Breast epithelium (tissue), 3 donors: ENCODE measurements around the gene NANOGP8.

Source experiments
- POLR2A ChIP-seq: fragments of 450-650 bp; IDR thresholded peaks from one replicate; pipeline ENCODE4 v1.6.1; 2016; ENCODE audit warnings: antibody characterized with exemption, mild to moderate bottlenecking, moderate library complexity
- POLR2AphosphoS5 ChIP-seq, 3 donors: sonication (generic); formaldehyde crosslinking; IDR thresholded peaks; one replicate each; pipeline ENCODE4 v1.6.1; 2017; ENCODE audit warnings: antibody characterized with exemption in 3 of 3
- TF ChIP-seq, protein P1 (sequence below), 3 donors: fragments of 450-650 bp; IDR thresholded peaks; one replicate each; pipeline ENCODE4 v1.5.1; 2016 to 2017; ENCODE audit warnings: antibody characterized with exemption in 3 of 3, mild to moderate bottlenecking in 3 of 3, moderate library complexity in 3 of 3

DNA sequence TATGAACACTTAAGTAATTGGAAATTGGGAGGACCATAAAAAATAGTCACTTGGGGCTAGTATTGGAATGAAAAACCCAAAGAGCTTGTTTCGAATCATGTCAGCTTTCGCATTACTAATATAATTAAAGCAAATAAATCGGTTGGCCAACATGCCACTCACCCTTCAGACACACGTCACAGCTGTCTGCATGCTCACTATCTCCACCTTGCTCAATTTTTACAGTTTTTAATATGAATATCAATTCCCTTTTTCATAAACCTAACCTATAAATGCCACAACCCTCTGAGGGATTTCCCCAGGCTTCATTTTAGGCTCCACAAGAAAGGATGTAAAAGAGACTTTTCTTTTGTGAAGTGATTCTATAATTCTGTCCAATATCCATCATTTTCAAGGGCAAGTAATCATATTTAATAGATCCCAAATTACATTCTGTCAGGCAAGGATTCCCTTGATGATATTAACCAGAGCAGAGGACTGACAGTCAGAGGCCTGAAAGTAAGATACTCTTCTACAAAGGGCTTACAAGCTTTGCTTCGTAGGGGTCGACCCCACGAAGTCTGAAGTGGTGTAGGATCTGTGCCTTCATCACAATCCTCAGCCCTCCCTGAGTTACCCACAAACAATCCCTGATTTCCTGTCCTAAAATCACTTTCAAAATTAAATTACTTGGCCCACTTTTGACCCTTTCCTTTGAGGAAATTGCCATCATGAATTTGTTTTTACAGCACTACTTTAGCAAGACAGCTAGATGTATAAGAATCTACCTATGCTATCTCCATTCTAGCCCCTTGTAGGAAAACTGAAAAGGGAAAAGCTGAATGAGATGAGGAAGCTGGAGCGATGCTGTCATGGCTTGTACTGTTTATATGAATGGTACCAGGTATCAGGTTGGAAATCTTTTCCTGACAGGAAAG lies 44.5 kb downstream of the NANOGP8 start:
- TF ChIP-seq, protein P1, sequence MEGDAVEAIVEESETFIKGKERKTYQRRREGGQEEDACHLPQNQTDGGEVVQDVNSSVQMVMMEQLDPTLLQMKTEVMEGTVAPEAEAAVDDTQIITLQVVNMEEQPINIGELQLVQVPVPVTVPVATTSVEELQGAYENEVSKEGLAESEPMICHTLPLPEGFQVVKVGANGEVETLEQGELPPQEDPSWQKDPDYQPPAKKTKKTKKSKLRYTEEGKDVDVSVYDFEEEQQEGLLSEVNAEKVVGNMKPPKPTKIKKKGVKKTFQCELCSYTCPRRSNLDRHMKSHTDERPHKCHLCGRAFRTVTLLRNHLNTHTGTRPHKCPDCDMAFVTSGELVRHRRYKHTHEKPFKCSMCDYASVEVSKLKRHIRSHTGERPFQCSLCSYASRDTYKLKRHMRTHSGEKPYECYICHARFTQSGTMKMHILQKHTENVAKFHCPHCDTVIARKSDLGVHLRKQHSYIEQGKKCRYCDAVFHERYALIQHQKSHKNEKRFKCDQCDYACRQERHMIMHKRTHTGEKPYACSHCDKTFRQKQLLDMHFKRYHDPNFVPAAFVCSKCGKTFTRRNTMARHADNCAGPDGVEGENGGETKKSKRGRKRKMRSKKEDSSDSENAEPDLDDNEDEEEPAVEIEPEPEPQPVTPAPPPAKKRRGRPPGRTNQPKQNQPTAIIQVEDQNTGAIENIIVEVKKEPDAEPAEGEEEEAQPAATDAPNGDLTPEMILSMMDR (IDR thresholded peaks at IDR 0.05), result no peak
- TF ChIP-seq POLR2AphosphoS5 (IDR thresholded peaks at IDR 0.05) (no peak), POLR2A (no peak)
